ENCODE results near the gene VIM.
A peak's percentile ranks its signal among the peaks of the same experiment; 100 is the strongest.

VIM gene

GRCh38 chr10:17225808-17226207 lies 2.2 kb upstream of the VIM start (continued):
- TF ChIP-seq GFI1B (tag by site-specific recombination; IDR thresholded peaks at IDR 0.05) (peak; percentile 71), IKZF3 (tag by site-specific recombination; IDR thresholded peaks at IDR 0.05) (peak; percentile 87), OSR2 (tag by site-specific recombination; IDR thresholded peaks at IDR 0.05) (peak; percentile 62), PRDM6 (tag by site-specific recombination; IDR thresholded peaks at IDR 0.05) (peak; percentile 65)

- CTCF ChIA-PET: interaction anchor here (0.6 to 2.7 kb wide), 6 partner anchors 11 to 383 kb away, joined by 3 to 9 read pairs (median 4); no protein-coding TSS in a partner anchor
These were observed 1.1 kb upstream of the VIM start for GRCh38 chr10:17226891-17227303.

More at GRCh38 chr10:17226891-17227303, 1.1 kb upstream of the VIM start:
- Histone ChIP-seq H3K36me3 (ENCODE audit: control insufficient read depth in 2 of 2, insufficient read depth in 1 of 2, low read length in 2 of 2) (peaks cover 13 to 25% of the 10 kb centered on the region in 2 experiments; a peak in 2 of 3 replicates), H3K9me3 (ENCODE audit: control insufficient read depth, insufficient read depth, low read depth, low read length) (no peaks in the 10 kb centered on the region), H3K4me3 (ENCODE audit: low read depth, low read length) (no peak overlapping the region), H3K4me1 (ENCODE audit: control insufficient read depth, insufficient read depth, low read length) (peaks cover 7% of the 10 kb centered on the region), H3K27ac (ENCODE audit: extremely low read depth, low read depth, low read length) (peak overlapping the region; percentile 18; the same call in 1 of the 2 replicates)
- TF ChIP-seq ZNF132 (tag by site-specific recombination; IDR thresholded peaks at IDR 0.05; ENCODE audit: borderline replicate concordance) (no peak), ZBTB20 (tag by site-specific recombination; IDR thresholded peaks at IDR 0.05) (peak; percentile 16; the same call in 1 of the 2 replicates), PRDM10 (tag by site-specific recombination; IDR thresholded peaks at IDR 0.05) (no peak), PRDM1 (tag by site-specific recombination; IDR thresholded peaks at IDR 0.05) (peak; percentile 55; the same call in 1 of the 2 replicates), KLF1 (tag by site-specific recombination; IDR thresholded peaks at IDR 0.05) (no peak), ZNF362 (tag by site-specific recombination; IDR thresholded peaks at IDR 0.05) (no peak), ZNF366 (tag by site-specific recombination; conservative IDR thresholded peaks at IDR 0.05) (no peak), ZBTB17 (tag by site-specific recombination; IDR thresholded peaks at IDR 0.05) (peak; percentile 49), YY2 (tag by site-specific recombination; IDR thresholded peaks at IDR 0.05) (no peak), HIC1 (tag by site-specific recombination; IDR thresholded peaks at IDR 0.05) (0 out of 2 replicates have a peak, but pooled peaks have one; percentile 25)
- POLR2A ChIA-PET: interaction anchor here (4.2 kb wide), 1 partner anchor 26 kb away, joined by 78 read pairs; the partner anchor contains the start of gene TRDMT1

Measured in HEK293 (cell line).